ENCODE data around the gene RNF217.

GRCh38 chr6:124967444-124967843 is 5.2 kb downstream of the RNF217 start:
- TF ChIP-seq, protein P1, sequence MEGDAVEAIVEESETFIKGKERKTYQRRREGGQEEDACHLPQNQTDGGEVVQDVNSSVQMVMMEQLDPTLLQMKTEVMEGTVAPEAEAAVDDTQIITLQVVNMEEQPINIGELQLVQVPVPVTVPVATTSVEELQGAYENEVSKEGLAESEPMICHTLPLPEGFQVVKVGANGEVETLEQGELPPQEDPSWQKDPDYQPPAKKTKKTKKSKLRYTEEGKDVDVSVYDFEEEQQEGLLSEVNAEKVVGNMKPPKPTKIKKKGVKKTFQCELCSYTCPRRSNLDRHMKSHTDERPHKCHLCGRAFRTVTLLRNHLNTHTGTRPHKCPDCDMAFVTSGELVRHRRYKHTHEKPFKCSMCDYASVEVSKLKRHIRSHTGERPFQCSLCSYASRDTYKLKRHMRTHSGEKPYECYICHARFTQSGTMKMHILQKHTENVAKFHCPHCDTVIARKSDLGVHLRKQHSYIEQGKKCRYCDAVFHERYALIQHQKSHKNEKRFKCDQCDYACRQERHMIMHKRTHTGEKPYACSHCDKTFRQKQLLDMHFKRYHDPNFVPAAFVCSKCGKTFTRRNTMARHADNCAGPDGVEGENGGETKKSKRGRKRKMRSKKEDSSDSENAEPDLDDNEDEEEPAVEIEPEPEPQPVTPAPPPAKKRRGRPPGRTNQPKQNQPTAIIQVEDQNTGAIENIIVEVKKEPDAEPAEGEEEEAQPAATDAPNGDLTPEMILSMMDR (conservative IDR thresholded peaks at IDR 0.05 in 1 of 2, IDR thresholded peaks at IDR 0.05 in 1 of 2; ENCODE audit: extremely low read depth in 1 of 2, insufficient read depth in 1 of 2, low read depth in 1 of 2, low read length in 2 of 2) = no peak
- TF ChIP-seq EZH2 (IDR thresholded peaks at IDR 0.05; ENCODE audit: borderline replicate concordance, low read length) = no peak
